Adrenal gland (tissue), 5 donors: ENCODE data around the gene FRAT1.

Experiments used
- CTCF ChIP-seq, 6 experiments: fragments of 450-650 bp in 4 of 6; fragments of 200-600 bp in 2 of 6; sonication (generic) in 1 of 6; IDR thresholded peaks; 1 replicate in 5 of 6; 2 replicates in 1 of 6; pipeline versions ENCODE4 v1.5.1 to v1.8.0; 2016 to 2021; ENCODE audit warnings: antibody characterized with exemption in 6 of 6, mild to moderate bottlenecking in 2 of 6, moderate library complexity in 1 of 6
- POLR2A ChIP-seq, 2 donors: fragments of 450-650 bp; IDR thresholded peaks; one replicate each; pipeline ENCODE4 v1.6.1; 2017; ENCODE audit warnings: antibody characterized with exemption in 2 of 2, mild to moderate bottlenecking in 2 of 2, moderate library complexity in 1 of 2
- donor health status: DM: no; HTN: no; CAD: no.

- TF ChIP-seq CTCF (IDR thresholded peaks at IDR 0.05) (no peak), POLR2A (IDR thresholded peaks at IDR 0.05) (no peak)
Observed at GRCh38 chr10:97311111-97311626, 7.9 kb upstream of the FRAT1 start.
